SKM-1 treated with dmso at 0.1 percent for 144 hours (cell line): Measurements from ENCODE around the gene OR52N5.

Experiments
- DNase-seq: peaks from one replicate; lab custom pipeline; 2025; ENCODE audit not compliant: unreplicated experiment; lab: John Stamatoyannopoulos, UW

The OR52N5 gene

GRCh38 chr11:5726351-5726750, 56.8 kb downstream of the OR52N5 start:
- no peak for DNase-seq
